Mammary epithelial cell (primary cell): ENCODE data around the gene TKFC.

Source experiments
- CTCF ChIP-seq, 2 donors: IDR thresholded peaks in 1 of 2; conservative IDR thresholded peaks in 1 of 2; 2 replicates each; pipeline ENCODE4 v1.5.1; 2011 to 2012; ENCODE audit warnings: inconsistent platforms in 2 of 2, low read length in 2 of 2, mild to moderate bottlenecking in 2 of 2, control low read depth in 1 of 2, low read depth in 1 of 2; ENCODE audit not compliant: insufficient read depth in 1 of 2; ENCODE audit errors: extremely low read depth in 1 of 2
- EZH2 ChIP-seq: IDR thresholded peaks from 2 replicates; pipeline ENCODE4 v1.6.1; 2012; ENCODE audit warnings: low read length, inconsistent platforms, borderline replicate concordance

GRCh38 chr11:61307354-61307753 is 25.7 kb upstream of the TKFC start:
- no peak for TF ChIP-seq CTCF (conservative IDR thresholded peaks at IDR 0.05 in 1 of 2, IDR thresholded peaks at IDR 0.05 in 1 of 2; ENCODE audit: extremely low read depth in 1 of 2, insufficient read depth in 1 of 2, low read depth in 1 of 2, low read length in 2 of 2)
- no peak for TF ChIP-seq EZH2
